ENCODE data around the gene PIGU.
"Not testable (repeated sequence)": the region's sequence is repeated elsewhere in the genome, so short reads cannot be mapped to it uniquely, and the experiment has no call there.

PIGU gene

DNA sequence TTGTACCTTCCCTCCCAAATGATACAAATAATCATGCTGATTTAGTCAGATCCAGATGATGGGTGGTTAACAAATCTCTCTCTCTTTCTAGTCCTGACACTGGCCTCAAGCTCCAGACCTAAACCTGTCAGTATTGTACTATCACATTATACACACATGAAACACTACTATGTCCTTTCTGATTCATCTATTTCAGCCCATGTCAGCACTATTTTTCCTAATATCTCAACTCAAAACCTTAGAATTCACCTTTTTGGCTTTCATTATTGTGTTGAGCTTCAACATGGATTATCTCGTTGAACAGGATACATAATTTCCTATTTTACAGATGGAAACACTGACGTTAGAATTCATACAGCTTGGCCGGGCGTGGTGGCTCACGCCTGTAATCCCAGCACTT, 3.5 kb downstream of the PIGU start:
- H3K27me3 ChIP-seq (ENCODE audit: insufficient read depth, low read depth, severe bottlenecking), result no peaks in the 10 kb centered on the region
- no peaks in the 10 kb centered on the region for H3K9me3 ChIP-seq (ENCODE audit: severe bottlenecking)
- DNase-seq, result no peak
- no peak overlapping the region for H3K4me3 ChIP-seq (ENCODE audit: low read depth, low read length)
- TF ChIP-seq, protein P1, sequence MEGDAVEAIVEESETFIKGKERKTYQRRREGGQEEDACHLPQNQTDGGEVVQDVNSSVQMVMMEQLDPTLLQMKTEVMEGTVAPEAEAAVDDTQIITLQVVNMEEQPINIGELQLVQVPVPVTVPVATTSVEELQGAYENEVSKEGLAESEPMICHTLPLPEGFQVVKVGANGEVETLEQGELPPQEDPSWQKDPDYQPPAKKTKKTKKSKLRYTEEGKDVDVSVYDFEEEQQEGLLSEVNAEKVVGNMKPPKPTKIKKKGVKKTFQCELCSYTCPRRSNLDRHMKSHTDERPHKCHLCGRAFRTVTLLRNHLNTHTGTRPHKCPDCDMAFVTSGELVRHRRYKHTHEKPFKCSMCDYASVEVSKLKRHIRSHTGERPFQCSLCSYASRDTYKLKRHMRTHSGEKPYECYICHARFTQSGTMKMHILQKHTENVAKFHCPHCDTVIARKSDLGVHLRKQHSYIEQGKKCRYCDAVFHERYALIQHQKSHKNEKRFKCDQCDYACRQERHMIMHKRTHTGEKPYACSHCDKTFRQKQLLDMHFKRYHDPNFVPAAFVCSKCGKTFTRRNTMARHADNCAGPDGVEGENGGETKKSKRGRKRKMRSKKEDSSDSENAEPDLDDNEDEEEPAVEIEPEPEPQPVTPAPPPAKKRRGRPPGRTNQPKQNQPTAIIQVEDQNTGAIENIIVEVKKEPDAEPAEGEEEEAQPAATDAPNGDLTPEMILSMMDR (IDR thresholded peaks at IDR 0.05; ENCODE audit: low read depth, low read length), result no peak
- H3K36me3 ChIP-seq, result no peaks in the 10 kb centered on the region; the same call in 1 of the 2 replicates
- no peak overlapping the region for H3K27ac ChIP-seq

DNA sequence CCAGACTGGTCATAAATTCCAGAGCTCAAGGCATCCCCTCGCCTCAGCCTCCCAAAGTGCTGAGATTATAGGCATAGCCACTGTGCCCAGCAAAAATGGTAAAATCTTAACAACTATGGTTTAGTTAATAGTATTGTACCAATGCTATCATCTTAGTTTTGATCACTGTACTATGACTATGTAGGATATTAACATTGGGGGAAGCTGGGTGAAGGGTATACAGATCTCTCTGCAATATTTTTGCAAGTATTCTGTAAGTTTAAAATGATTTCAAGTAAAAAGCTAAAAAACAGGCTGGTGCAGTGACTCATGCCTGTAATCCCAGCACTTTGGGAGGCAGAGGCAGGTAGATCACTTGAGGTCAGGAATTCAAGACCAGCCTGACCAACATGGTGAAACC, 7.8 kb downstream of the PIGU start:
- Histone ChIP-seq H3K27me3 (ENCODE audit: insufficient read depth, low read depth, severe bottlenecking) (no peaks in the 10 kb centered on the region), H3K9me3 (ENCODE audit: severe bottlenecking) (no peaks in the 10 kb centered on the region), H3K36me3 (no peaks in the 10 kb centered on the region; the same call in 1 of the 2 replicates), H3K27ac (no peak overlapping the region), H3K4me3 (ENCODE audit: low read depth, low read length) (no peak overlapping the region)
- TF ChIP-seq, protein P1 (IDR thresholded peaks at IDR 0.05; ENCODE audit: low read depth, low read length), result no peak
- DNase-seq, result no peak

DNA sequence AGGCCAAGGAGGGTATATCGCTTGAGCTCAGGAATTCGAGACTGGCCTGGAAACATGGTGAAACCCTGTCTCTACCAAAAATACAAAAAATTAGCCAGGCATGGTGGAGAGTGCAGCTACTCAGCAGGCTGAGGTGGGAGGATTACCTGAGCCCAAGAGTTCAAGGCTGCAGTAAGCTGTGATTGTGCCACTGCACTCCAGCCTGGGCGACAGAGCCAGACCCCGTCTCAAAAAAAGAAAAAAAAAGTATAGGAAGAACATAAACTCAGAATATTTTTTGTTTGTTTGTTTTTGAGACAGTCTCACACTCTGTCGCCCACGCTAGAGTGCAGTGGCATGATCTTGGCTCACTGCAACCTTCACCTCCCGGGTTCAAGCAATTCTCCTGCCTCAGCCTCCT, 12.1 kb downstream of the PIGU start:
- H3K4me3 ChIP-seq (ENCODE audit: low read depth, low read length); H3K27ac ChIP-seq; H3K27me3 ChIP-seq (ENCODE audit: insufficient read depth, low read depth, severe bottlenecking); DNase-seq; H3K36me3 ChIP-seq; H3K9me3 ChIP-seq (ENCODE audit: severe bottlenecking): not testable (repeated sequence)

DNA sequence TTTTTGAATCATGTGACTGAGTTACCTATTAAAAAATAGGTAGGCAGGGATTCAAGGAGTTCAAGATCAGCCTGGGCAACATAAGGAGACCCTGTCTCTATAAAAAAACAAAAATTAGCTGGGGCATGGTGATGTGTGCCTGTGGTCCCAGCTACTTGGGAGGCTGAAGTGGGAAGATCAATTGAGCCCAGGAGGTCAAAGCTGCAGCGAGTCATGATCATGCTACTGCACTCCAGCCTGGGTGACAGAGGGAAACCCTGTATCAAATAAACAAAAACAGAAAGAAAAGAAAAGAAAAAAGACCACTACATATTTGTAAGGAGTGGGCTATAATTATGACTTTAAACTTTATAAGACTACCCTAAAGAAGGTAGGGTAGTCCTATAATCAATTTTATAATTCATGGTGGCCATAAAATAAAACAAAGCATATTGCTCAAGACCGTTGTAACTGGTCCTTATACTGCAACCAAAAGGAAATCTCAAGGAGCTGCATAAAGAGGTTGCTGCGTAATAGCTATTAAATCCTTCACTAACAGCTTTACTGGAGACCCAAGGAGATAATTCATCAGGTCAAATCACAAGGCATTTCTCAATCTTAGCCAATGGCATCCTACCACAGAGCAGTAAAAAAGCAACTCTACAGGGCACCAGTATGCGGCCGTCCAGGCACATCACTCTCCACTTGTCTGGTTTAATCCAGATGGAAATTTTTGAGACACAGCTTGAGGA, 13.5 kb downstream of the PIGU start:
- TF ChIP-seq, protein P1 (IDR thresholded peaks at IDR 0.05; ENCODE audit: low read depth, low read length), result no peak
- H3K27me3 ChIP-seq (ENCODE audit: insufficient read depth, low read depth, severe bottlenecking), result no peaks in the 10 kb centered on the region
- H3K27ac ChIP-seq, result no peak overlapping the region
- no peaks in the 10 kb centered on the region for H3K9me3 ChIP-seq (ENCODE audit: severe bottlenecking)
- no peaks in the 10 kb centered on the region; the same call in 1 of the 2 replicates for H3K36me3 ChIP-seq
- no peak overlapping the region for H3K4me3 ChIP-seq (ENCODE audit: low read depth, low read length)
- no peak for DNase-seq

DNA sequence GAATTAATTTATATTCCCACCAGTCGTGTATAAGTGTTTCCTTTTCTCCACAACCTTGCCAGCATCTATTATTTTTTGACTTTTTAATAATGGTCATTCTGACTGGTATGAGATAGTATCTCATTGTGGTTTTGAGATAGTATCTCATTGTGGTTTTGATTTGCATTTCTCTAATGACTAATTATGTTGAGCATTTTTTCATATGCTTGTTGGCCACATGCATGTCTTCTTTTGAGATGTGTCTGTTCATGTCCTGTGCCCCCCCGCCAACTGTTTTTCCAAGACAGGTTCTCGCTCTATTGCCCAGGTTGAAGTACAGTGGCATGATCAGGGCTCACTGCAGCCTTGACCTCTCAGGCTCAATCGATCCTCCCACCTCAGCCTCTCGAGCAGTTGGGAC, 15.1 kb downstream of the PIGU start:
- not testable (repeated sequence) for H3K36me3 ChIP-seq; H3K9me3 ChIP-seq (ENCODE audit: severe bottlenecking); H3K27ac ChIP-seq; DNase-seq; H3K4me3 ChIP-seq (ENCODE audit: low read depth, low read length); H3K27me3 ChIP-seq (ENCODE audit: insufficient read depth, low read depth, severe bottlenecking)

DNA sequence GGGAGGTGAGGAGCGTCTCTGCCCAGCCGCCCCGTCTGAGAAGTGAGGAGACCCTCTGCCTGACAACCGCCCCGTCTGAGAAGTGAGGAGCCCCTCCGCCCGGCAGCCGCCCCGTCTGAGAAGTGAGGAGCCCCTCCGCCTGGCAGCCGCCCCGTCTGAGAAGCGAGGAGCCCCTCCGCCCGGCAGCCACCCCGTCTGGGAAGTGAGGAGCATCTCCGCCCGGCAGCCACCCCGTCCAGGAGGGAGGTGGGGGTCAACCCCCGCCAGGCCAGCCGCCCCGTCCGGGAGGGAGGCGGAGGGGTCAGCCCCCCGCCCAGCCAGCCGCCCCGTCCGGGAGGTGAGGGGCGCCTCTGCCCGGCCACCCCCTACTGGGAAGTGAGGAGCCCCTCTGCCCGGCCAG, 18.2 kb downstream of the PIGU start:
- not testable (repeated sequence) for H3K4me3 ChIP-seq (ENCODE audit: low read depth, low read length); DNase-seq; H3K27me3 ChIP-seq (ENCODE audit: insufficient read depth, low read depth, severe bottlenecking); H3K9me3 ChIP-seq (ENCODE audit: severe bottlenecking); H3K27ac ChIP-seq; H3K36me3 ChIP-seq

DNA sequence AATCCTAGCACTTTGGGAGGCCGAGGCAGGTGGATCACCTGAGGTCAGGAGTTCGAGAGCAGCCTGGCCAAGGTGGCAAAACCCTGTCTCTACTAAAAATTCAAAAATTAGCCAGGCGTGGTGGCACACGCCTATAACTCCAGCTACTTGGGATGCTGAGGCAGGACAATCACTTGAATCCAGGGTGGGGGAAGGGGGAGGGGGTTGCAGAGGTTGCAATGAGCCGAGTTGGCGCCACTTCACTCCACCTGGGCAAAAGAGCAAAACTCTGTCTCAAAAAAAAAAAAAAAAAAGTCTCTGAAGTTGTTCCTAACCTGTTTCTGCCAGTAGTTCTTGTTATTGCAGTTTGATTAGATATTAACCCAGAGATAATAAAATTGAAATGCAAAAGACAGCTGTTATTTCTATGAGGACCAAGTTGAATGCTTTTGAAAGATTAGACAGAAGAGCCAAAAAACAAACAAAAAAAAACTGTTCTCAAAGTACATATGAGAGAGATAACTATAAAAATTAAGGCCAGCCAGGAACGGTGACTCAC, 22.6 kb downstream of the PIGU start:
- DNase-seq, result no peak
- TF ChIP-seq, protein P1 (IDR thresholded peaks at IDR 0.05; ENCODE audit: low read depth, low read length), result no peak
- H3K27me3 ChIP-seq (ENCODE audit: insufficient read depth, low read depth, severe bottlenecking), result no peaks in the 10 kb centered on the region
- no peaks in the 10 kb centered on the region for H3K9me3 ChIP-seq (ENCODE audit: severe bottlenecking)
- H3K4me3 ChIP-seq (ENCODE audit: low read depth, low read length), result no peak overlapping the region
- H3K36me3 ChIP-seq, result peaks cover 5% of the 10 kb centered on the region; the same call in 1 of the 2 replicates
- H3K27ac ChIP-seq, result no peak overlapping the region
